ENCODE measurements around the gene ASMTL. TPM values are rescaled to one million over a fixed set of nuclear protein-coding genes. Genes with fewer than 3 reads are reported as not detected.

ASMTL gene, protein sequence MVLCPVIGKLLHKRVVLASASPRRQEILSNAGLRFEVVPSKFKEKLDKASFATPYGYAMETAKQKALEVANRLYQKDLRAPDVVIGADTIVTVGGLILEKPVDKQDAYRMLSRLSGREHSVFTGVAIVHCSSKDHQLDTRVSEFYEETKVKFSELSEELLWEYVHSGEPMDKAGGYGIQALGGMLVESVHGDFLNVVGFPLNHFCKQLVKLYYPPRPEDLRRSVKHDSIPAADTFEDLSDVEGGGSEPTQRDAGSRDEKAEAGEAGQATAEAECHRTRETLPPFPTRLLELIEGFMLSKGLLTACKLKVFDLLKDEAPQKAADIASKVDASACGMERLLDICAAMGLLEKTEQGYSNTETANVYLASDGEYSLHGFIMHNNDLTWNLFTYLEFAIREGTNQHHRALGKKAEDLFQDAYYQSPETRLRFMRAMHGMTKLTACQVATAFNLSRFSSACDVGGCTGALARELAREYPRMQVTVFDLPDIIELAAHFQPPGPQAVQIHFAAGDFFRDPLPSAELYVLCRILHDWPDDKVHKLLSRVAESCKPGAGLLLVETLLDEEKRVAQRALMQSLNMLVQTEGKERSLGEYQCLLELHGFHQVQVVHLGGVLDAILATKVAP
- total RNA-seq: 14.0 and 27.8 TPM in 2 replicates

DNA sequence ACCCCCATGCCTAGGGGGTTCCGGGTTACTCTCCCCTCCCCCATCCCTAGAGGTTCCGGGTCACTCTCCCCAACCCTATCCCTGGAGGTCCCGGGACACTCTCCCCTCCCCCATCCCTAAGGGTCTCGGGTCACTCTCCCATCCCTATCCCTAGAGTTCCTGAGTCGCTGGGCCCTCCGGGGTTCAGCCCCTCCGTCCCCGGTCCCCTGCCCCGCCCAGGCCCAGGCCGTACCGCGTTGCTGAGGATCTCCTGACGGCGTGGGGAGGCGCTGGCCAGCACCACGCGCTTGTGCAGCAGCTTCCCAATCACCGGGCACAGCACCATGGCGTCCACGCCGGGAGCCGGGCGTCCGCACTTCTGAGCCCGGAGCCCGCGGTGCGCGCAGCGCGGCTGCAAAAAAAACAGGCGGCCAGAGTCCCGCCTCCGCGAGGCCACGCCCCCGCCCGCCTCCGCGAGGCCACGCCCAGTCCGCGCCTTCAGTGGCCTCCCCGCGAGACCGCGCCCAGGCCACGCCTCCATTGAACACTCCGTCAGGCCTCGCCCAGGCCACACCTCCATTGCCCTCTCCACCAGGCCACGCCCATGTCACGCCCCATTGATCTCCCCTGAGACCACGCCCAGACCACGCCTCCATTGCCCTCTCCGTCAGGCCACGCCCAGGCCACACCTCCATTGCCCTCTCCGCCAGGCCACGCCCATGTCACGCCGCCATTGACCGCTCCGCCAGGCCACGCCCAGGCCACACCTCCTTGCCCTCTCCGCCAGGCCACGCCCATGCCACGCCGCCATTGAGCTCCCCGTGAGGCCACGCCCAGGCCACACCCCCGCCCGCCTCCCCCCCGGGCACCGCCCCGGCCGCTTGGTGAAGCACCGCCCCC, at the start of gene ASMTL:
Gene ASMTL, minus strand, starts transcription at position 394 of the 879 bp plus-strand sequence. Its CDS starts 69 bp downstream, at position 325.

GRCh38 chrX:1391707-1392375, 60.9 kb downstream of the ASMTL start, which contains the start of gene SLC25A6:
SLC25A6 (minus strand) TSS chrX:1392113; CDS start chrX:1392009, 104 bp downstream.

Other genes with a start within 250 kb of the ASMTL start
- not detected in 2 replicates for gene CRLF2, start 240.3 kb downstream of the ASMTL start, total RNA-seq
- gene CSF2RA, start 184.1 kb downstream of the ASMTL start, total RNA-seq: 0.14 TPM in 1 of 2 replicates, not detected in the other
- not detected in 2 replicates for gene IL3RA, start 116.1 kb downstream of the ASMTL start, total RNA-seq
- 218 and 564 TPM in 2 replicates for gene SLC25A6, start 60.8 kb downstream of the ASMTL start, total RNA-seq
- gene P2RY8, start 84.3 kb upstream of the ASMTL start, total RNA-seq: not detected in 2 replicates
- gene AKAP17A, start 138.7 kb upstream of the ASMTL start, total RNA-seq: 35.5 and 62.2 TPM in 2 replicates
- gene ASMT, start 162.2 kb upstream of the ASMTL start, total RNA-seq: 0.22 and 0.57 TPM in 2 replicates

All from placental pericyte (primary cell).